ENCODE data around the gene MYRF.

MYRF gene

DNA sequence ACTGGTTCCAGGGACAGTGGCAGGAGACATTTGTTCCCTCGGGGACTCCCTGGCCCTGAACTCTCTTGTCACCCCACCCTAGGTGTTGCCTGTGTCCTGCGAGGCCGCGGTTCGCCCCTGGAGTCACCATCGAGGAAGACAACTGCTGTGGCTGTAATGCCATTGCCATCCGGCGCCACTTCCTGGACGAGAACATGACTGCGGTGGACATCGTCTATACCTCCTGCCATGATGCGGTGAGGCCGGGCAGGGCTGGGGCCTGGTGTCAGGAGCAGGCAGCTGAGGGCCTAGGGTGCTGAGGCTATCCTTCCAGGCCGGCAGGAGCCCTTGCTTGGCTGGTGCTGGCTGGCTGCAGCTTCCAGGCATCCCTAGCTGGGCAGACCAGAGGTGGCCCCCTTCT is 17.7 kb upstream of the MYRF start:
- TF ChIP-seq ZBTB7A (IDR thresholded peaks at IDR 0.05; ENCODE audit: low read depth) (no peak), CEBPB (IDR thresholded peaks at IDR 0.05) (no peak), YY1 (IDR thresholded peaks at IDR 0.05; ENCODE audit: low read depth) (no peak), NFIC (IDR thresholded peaks at IDR 0.05) (no peak), EGR1 (IDR thresholded peaks at IDR 0.05) (no peak), TCF12 (IDR thresholded peaks at IDR 0.05; ENCODE audit: low read depth) (no peak), FOXM1 (IDR thresholded peaks at IDR 0.05; ENCODE audit: borderline replicate concordance, low read depth) (no peak), TAF1 (IDR thresholded peaks at IDR 0.05; ENCODE audit: low read depth) (no peak), RAD21 (IDR thresholded peaks at IDR 0.05; ENCODE audit: low read depth) (no peak), EP300 (IDR thresholded peaks at IDR 0.05; ENCODE audit: borderline replicate concordance) (no peak), CREB1 (IDR thresholded peaks at IDR 0.05; ENCODE audit: low read depth) (no peak)
- TF ChIP-seq, protein P1, sequence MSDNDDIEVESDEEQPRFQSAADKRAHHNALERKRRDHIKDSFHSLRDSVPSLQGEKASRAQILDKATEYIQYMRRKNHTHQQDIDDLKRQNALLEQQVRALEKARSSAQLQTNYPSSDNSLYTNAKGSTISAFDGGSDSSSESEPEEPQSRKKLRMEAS (IDR thresholded peaks at IDR 0.05): no peak
- TF ChIP-seq, protein P2, sequence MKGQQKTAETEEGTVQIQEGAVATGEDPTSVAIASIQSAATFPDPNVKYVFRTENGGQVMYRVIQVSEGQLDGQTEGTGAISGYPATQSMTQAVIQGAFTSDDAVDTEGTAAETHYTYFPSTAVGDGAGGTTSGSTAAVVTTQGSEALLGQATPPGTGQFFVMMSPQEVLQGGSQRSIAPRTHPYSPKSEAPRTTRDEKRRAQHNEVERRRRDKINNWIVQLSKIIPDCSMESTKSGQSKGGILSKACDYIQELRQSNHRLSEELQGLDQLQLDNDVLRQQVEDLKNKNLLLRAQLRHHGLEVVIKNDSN (IDR thresholded peaks at IDR 0.05): no peak
- TF ChIP-seq, protein P3, sequence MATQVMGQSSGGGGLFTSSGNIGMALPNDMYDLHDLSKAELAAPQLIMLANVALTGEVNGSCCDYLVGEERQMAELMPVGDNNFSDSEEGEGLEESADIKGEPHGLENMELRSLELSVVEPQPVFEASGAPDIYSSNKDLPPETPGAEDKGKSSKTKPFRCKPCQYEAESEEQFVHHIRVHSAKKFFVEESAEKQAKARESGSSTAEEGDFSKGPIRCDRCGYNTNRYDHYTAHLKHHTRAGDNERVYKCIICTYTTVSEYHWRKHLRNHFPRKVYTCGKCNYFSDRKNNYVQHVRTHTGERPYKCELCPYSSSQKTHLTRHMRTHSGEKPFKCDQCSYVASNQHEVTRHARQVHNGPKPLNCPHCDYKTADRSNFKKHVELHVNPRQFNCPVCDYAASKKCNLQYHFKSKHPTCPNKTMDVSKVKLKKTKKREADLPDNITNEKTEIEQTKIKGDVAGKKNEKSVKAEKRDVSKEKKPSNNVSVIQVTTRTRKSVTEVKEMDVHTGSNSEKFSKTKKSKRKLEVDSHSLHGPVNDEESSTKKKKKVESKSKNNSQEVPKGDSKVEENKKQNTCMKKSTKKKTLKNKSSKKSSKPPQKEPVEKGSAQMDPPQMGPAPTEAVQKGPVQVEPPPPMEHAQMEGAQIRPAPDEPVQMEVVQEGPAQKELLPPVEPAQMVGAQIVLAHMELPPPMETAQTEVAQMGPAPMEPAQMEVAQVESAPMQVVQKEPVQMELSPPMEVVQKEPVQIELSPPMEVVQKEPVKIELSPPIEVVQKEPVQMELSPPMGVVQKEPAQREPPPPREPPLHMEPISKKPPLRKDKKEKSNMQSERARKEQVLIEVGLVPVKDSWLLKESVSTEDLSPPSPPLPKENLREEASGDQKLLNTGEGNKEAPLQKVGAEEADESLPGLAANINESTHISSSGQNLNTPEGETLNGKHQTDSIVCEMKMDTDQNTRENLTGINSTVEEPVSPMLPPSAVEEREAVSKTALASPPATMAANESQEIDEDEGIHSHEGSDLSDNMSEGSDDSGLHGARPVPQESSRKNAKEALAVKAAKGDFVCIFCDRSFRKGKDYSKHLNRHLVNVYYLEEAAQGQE (IDR thresholded peaks at IDR 0.05; ENCODE audit: low read depth): no peak

DNA sequence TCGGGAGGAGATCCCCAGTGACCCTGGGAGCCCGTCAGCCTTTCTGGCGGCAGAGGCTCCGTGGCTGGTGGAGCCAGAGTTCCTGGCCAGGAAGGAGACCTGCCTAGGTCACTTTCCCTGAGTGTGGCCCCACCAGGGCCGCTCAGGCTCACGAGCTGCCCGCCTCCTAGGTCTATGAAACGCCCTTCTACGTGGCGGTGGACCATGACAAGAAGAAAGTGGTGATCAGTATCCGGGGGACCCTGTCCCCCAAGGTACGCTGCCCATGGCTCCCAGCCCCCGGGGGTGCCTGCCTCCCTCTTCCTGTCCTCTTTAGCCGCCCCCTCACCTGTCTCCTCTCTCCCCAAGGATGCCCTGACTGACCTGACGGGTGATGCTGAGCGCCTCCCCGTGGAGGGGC is 17.0 kb upstream of the MYRF start:
- TF ChIP-seq NFIC (IDR thresholded peaks at IDR 0.05) (no peak), EP300 (IDR thresholded peaks at IDR 0.05; ENCODE audit: borderline replicate concordance) (no peak)
- TF ChIP-seq, protein P3 (IDR thresholded peaks at IDR 0.05; ENCODE audit: low read depth): no peak
- TF ChIP-seq, protein P1 (IDR thresholded peaks at IDR 0.05): no peak

DNA sequence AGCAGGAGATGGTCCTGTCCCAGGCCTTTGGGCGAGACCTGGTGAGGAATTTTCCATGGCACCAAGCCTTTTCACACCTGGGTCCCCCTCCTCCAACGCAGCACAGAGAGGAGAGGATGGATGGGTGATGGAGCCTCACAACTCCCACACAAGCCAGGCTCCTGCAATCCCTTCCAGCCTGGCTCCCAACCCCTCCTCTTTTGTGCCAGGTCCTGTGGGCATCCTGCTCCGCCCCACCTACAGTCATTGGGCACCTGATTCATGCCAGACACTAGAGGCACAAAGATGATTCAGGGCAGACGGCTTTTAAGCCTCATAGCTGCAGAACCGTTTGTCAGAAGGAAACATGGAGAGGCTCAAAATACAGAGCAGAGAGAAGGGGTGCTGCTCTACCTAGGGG is 16.1 kb upstream of the MYRF start:
- no peak for TF ChIP-seq NFIC (IDR thresholded peaks at IDR 0.05)

DNA sequence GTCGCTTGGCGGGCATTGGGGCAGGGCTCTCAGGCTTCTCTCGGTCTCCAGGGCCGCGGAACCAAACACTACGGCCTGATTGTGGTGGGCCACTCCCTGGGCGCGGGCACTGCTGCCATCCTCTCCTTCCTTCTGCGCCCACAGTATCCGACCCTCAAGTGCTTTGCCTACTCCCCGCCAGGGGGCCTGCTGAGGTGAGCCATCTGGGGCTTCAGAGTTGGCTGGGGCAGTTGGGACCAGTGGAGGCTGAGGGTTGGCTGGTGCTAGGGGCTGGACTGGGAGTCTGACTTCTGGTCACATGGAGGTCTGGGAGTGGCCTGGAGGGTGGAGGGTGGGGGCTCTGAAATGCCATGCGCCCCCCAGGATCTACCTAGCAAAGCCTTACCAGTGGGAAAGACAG is 15.3 kb upstream of the MYRF start:
- TF ChIP-seq, protein P2 (IDR thresholded peaks at IDR 0.05): no peak
- TF ChIP-seq TEAD4 (IDR thresholded peaks at IDR 0.05): no peak

DNA sequence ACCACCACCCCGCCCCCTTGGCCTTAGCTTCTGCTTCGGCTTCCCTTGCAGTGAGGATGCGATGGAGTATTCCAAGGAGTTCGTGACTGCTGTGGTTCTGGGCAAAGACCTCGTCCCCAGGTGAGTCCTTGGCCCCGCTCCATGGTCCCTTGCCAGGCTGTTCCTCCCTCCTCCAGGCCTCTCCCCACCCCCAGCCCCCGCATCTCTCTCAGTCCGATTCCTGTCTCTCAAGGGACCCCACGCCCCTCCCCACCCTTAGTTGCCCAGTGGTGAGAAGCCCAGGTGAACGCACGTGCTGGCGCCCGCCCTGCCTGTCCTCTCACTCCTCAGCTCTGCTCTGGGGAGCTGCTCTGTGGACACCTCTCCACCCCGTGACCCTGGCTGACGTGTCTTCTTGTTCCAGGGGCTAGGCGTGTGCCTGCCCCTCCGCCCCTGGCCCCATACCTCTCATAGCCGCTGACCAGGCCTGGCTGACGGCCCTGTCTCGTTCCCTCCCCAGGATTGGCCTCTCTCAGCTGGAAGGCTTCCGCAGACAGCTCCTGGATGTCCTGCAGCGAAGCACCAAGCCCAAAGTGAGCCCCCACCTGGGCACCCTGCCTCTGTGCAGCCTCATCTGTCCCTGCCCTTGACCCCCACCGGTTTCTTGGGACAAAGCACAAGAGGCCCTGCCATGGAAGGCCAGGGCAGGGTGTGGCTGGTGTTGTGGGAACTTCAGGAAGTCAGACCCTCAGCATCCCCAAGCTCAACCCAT is 14.6 kb upstream of the MYRF start:
- no peak for TF ChIP-seq CEBPB (IDR thresholded peaks at IDR 0.05)
- no peak for TF ChIP-seq EP300 (IDR thresholded peaks at IDR 0.05; ENCODE audit: borderline replicate concordance)
- no peak for TF ChIP-seq NFIC (IDR thresholded peaks at IDR 0.05)
- TF ChIP-seq FOXM1 (IDR thresholded peaks at IDR 0.05; ENCODE audit: borderline replicate concordance, low read depth): no peak
- no peak for TF ChIP-seq YY1 (IDR thresholded peaks at IDR 0.05; ENCODE audit: low read depth)
- no peak for TF ChIP-seq CREB1 (IDR thresholded peaks at IDR 0.05; ENCODE audit: low read depth)
- 0 out of 2 replicates have a peak, but pooled peaks have one; percentile 6 for TF ChIP-seq EGR1 (IDR thresholded peaks at IDR 0.05)

DNA sequence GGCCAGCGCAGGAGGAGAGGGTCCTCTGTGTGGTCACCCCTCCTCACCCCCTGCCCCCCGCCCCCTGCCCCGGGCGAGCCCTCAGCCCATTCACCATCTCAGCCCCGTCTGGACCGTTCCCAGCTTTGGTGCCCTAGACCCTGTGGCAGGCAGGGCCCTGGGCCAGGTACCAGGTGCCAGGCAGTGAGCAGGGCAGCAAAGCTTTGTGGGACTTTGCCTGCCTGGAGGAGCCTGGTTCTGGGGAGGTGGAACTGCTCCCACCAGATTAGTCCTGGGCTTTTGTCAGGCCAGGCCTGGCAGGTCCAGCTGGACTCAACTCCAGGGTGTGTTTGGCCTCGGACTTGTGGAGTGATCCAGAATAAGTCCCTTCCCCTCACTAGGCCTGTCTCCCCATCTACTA is 13.7 kb upstream of the MYRF start:
- TF ChIP-seq TEAD4 (IDR thresholded peaks at IDR 0.05): no peak
- TF ChIP-seq CREB1 (IDR thresholded peaks at IDR 0.05; ENCODE audit: low read depth): no peak

DNA sequence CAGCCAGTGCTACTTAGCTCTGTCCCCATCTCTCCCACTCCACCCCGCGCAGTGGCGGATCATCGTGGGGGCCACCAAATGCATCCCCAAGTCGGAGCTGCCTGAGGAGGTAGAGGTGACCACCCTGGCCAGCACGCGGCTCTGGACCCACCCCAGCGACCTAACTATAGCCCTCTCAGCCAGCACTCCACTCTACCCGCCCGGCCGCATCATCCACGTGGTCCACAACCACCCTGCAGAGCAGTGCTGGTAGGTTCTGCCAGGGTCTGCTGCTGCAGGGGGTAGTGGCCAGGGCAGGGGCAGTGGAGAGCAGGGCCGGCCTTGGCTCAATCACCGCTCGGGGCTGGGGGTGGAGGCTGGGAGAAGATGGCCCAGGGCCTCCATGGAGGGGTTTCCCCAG is 13.0 kb upstream of the MYRF start:
- TF ChIP-seq CREB1 (IDR thresholded peaks at IDR 0.05; ENCODE audit: low read depth): no peak
- TF ChIP-seq, protein P3 (IDR thresholded peaks at IDR 0.05; ENCODE audit: low read depth): no peak
- TF ChIP-seq YY1 (IDR thresholded peaks at IDR 0.05; ENCODE audit: low read depth): no peak
- TF ChIP-seq EP300 (IDR thresholded peaks at IDR 0.05; ENCODE audit: borderline replicate concordance): no peak
- TF ChIP-seq, protein P2 (IDR thresholded peaks at IDR 0.05): no peak
- TF ChIP-seq ZBTB7A (IDR thresholded peaks at IDR 0.05; ENCODE audit: low read depth): no peak
- TF ChIP-seq TEAD4 (IDR thresholded peaks at IDR 0.05): no peak
- TF ChIP-seq, protein P1 (IDR thresholded peaks at IDR 0.05): no peak
- no peak for TF ChIP-seq RAD21 (IDR thresholded peaks at IDR 0.05; ENCODE audit: low read depth)
- TF ChIP-seq EGR1 (IDR thresholded peaks at IDR 0.05): no peak
- TF ChIP-seq CEBPB (IDR thresholded peaks at IDR 0.05): no peak
- no peak for TF ChIP-seq TAF1 (IDR thresholded peaks at IDR 0.05; ENCODE audit: low read depth)
- TF ChIP-seq NFIC (IDR thresholded peaks at IDR 0.05): no peak
- no peak for TF ChIP-seq FOXM1 (IDR thresholded peaks at IDR 0.05; ENCODE audit: borderline replicate concordance, low read depth)
- TF ChIP-seq TCF12 (IDR thresholded peaks at IDR 0.05; ENCODE audit: low read depth): no peak
